Prostate gland (tissue), 2 donors: ENCODE results near the gene MADD.

Experiments used
- CTCF ChIP-seq, 4 experiments: fragments of 200-600 bp in 2 of 4; fragments of 450-650 bp in 2 of 4; sonication (generic) in 2 of 4; IDR thresholded peaks; 1 replicate in 3 of 4; 2 replicates in 1 of 4; pipeline ENCODE4 v1.5.1; 2016 to 2019; ENCODE audit warnings: antibody characterized with exemption in 4 of 4, mild to moderate bottlenecking in 2 of 4, moderate library complexity in 2 of 4
- POLR2A ChIP-seq: fragments of 450-650 bp; IDR thresholded peaks from one replicate; pipeline ENCODE4 v1.6.1; 2016; ENCODE audit warnings: antibody characterized with exemption, mild to moderate bottlenecking

GRCh38 chr11:47331454-47332302, 61.7 kb downstream of the MADD start:
- TF ChIP-seq CTCF (IDR thresholded peaks at IDR 0.05) = no peak
- TF ChIP-seq POLR2A = no peak
